A673 (cell line): ENCODE measurements around the gene PRKCA.

ENCODE experiments used
- EZH2 ChIP-seq: fragments of 200-600 bp; sonication (generic); IDR thresholded peaks from 2 replicates; pipeline ENCODE4 v1.6.1; 2017; ENCODE audit warnings: borderline replicate concordance, low read depth, mild to moderate bottlenecking, mixed read lengths, antibody characterized with exemption, low read length; ENCODE audit not compliant: poor library complexity, severe bottlenecking
- TF ChIP-seq, protein P1 (sequence below): fragments of 300-800, 200-600 bp; sonication (generic); conservative IDR thresholded peaks from 2 replicates; pipeline ENCODE4 v1.5.1; 2017; ENCODE audit warnings: low read depth, mild to moderate bottlenecking, antibody characterized with exemption, low read length, moderate library complexity, mixed read lengths

DNA sequence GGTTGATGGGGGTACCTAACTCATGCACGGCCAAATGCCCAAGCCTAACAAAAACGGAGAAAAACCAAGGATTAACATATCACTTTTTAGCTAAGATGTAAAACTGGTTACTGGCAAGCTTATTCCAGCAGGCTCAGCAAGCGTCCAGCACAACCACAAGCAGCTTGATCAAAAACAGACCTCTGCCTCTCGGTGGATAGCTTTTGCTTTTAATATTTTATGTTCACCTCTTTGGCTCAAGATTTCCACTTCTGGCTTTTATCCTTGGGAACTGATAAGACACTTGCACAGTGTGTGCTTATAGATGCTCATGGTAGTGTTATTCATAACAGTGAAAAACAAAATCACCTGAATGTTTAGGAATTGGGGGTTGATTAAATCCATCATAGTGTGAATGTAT, 325.6 kb downstream of the PRKCA start:
- TF ChIP-seq, protein P1, sequence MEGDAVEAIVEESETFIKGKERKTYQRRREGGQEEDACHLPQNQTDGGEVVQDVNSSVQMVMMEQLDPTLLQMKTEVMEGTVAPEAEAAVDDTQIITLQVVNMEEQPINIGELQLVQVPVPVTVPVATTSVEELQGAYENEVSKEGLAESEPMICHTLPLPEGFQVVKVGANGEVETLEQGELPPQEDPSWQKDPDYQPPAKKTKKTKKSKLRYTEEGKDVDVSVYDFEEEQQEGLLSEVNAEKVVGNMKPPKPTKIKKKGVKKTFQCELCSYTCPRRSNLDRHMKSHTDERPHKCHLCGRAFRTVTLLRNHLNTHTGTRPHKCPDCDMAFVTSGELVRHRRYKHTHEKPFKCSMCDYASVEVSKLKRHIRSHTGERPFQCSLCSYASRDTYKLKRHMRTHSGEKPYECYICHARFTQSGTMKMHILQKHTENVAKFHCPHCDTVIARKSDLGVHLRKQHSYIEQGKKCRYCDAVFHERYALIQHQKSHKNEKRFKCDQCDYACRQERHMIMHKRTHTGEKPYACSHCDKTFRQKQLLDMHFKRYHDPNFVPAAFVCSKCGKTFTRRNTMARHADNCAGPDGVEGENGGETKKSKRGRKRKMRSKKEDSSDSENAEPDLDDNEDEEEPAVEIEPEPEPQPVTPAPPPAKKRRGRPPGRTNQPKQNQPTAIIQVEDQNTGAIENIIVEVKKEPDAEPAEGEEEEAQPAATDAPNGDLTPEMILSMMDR = no peak
- TF ChIP-seq EZH2 = no peak
